SK-N-SH treated with all-trans-retinoic acid at 6 μM for 48 hours (cell line): Measurements from ENCODE around the gene JMJD1C.
"Not testable (repeated sequence)": the region's sequence is repeated elsewhere in the genome, so short reads cannot be mapped to it uniquely, and the experiment has no call there.

Experiments
- ATAC-seq: fragments of 200-7000 bp; cut with Tn5 transposase; 3 replicates; pipeline ENCODE4 v1.9.1; 2020; ENCODE audit warnings: mild to moderate bottlenecking, moderate library complexity
- ARNTL ChIP-seq: fragments of 450-650 bp; formaldehyde crosslinking; IDR thresholded peaks from 2 replicates; pipeline ENCODE4 v1.5.0; 2020; ENCODE audit warnings: low read depth, mild to moderate bottlenecking, moderate library complexity, borderline replicate concordance
- BACH2 ChIP-seq: fragments of 250-450 bp; sonication (Bioruptor Pico); IDR thresholded peaks from 2 replicates; pipeline ENCODE4 v1.9.0; 2021; ENCODE audit warnings: mild to moderate bottlenecking, borderline replicate concordance
- CSDC2 ChIP-seq: fragments of 250-450 bp; sonication (Bioruptor Pico); IDR thresholded peaks from 2 replicates; pipeline ENCODE4 v1.5.0; 2020; ENCODE audit warnings: mild to moderate bottlenecking, moderate library complexity
- ESRRG ChIP-seq: fragments of 250-450 bp; sonication (Bioruptor Pico); IDR thresholded peaks from 2 replicates; pipeline ENCODE4 v1.6.1; 2021; ENCODE audit warnings: mild to moderate bottlenecking
- GLIS3 ChIP-seq: fragments of 250-450 bp; sonication (Bioruptor Pico); IDR thresholded peaks from 2 replicates; pipeline ENCODE4 v1.5.0; 2020; ENCODE audit warnings: mild to moderate bottlenecking, moderate library complexity
- ISL1 ChIP-seq: fragments of 250-450 bp; sonication (Bioruptor Pico); IDR thresholded peaks from 2 replicates; pipeline ENCODE4 v2.1.2; 2022; ENCODE audit warnings: mild to moderate bottlenecking, moderate library complexity
- OSR1 ChIP-seq: fragments of 250-450 bp; sonication (Bioruptor Pico); IDR thresholded peaks from 2 replicates; pipeline ENCODE4 v1.8.0; 2022; ENCODE audit warnings: moderate library complexity, mild to moderate bottlenecking, inconsistent platforms
- TCF4 ChIP-seq: fragments of 250-450 bp; sonication (Bioruptor Pico); IDR thresholded peaks from 2 replicates; pipeline ENCODE4 v1.8.0; 2021; ENCODE audit warnings: mild to moderate bottlenecking, moderate library complexity, borderline replicate concordance
- TOX ChIP-seq: fragments of 250-450 bp; sonication (Bioruptor Pico); IDR thresholded peaks from 2 replicates; pipeline ENCODE4 v1.8.0; 2021; ENCODE audit warnings: mild to moderate bottlenecking, moderate library complexity, borderline replicate concordance
- ZC3H10 ChIP-seq: fragments of 250-450 bp; sonication (Bioruptor Pico); IDR thresholded peaks from 2 replicates; pipeline ENCODE4 v1.5.1; 2021; ENCODE audit warnings: mild to moderate bottlenecking, moderate library complexity
- ZFP3 ChIP-seq: fragments of 250-450 bp; sonication (Bioruptor Pico); IDR thresholded peaks from 2 replicates; pipeline ENCODE4 v1.5.0; 2020; ENCODE audit warnings: mild to moderate bottlenecking, moderate library complexity
- ZFP30 ChIP-seq: fragments of 450-650 bp; formaldehyde crosslinking; IDR thresholded peaks from 2 replicates; pipeline ENCODE4 v1.5.0; 2022; ENCODE audit warnings: mild to moderate bottlenecking, moderate library complexity
- ZNF565 ChIP-seq: fragments of 450-650 bp; formaldehyde crosslinking; conservative IDR thresholded peaks from 2 replicates; pipeline ENCODE4 v1.5.0; 2020; ENCODE audit warnings: low read depth, mild to moderate bottlenecking, moderate library complexity
- TF ChIP-seq, protein P1 (sequence below): fragments of 250-450 bp; sonication (Bioruptor Pico); IDR thresholded peaks from 2 replicates; pipeline ENCODE4 v1.5.0; 2020; ENCODE audit warnings: mild to moderate bottlenecking, moderate library complexity
- TF ChIP-seq, protein P2 (sequence below): fragments of 250-450 bp; sonication (Bioruptor Pico); IDR thresholded peaks from 2 replicates; pipeline ENCODE4 v1.8.0; 2021; ENCODE audit warnings: low read depth, mild to moderate bottlenecking, moderate library complexity, borderline replicate concordance
- TF ChIP-seq, protein P3 (sequence below): fragments of 250-450 bp; sonication (Bioruptor Pico); IDR thresholded peaks from 2 replicates; pipeline ENCODE4 v1.5.1; 2020; ENCODE audit warnings: low read depth, mild to moderate bottlenecking, moderate library complexity

JMJD1C gene

GRCh38 chr10:63240807-63241206 is 225.0 kb downstream of the JMJD1C start:
- TF ChIP-seq TOX (CRISPR knock-in tag): no peak
- TF ChIP-seq OSR1 (CRISPR knock-in tag): no peak
- TF ChIP-seq BACH2 (CRISPR knock-in tag): no peak
- no peak for TF ChIP-seq ESRRG (CRISPR knock-in tag)
- TF ChIP-seq ZC3H10 (CRISPR knock-in tag): no peak
- no peak for TF ChIP-seq CSDC2
- TF ChIP-seq GLIS3 (CRISPR knock-in tag): no peak
- no peak for TF ChIP-seq ARNTL (CRISPR knock-in tag)
- TF ChIP-seq ZFP3 (CRISPR knock-in tag): no peak
- ATAC-seq: no peak

- ATAC-seq: no peak
Measured at GRCh38 chr10:63238501-63238900, 227.3 kb downstream of the JMJD1C start.

DNA sequence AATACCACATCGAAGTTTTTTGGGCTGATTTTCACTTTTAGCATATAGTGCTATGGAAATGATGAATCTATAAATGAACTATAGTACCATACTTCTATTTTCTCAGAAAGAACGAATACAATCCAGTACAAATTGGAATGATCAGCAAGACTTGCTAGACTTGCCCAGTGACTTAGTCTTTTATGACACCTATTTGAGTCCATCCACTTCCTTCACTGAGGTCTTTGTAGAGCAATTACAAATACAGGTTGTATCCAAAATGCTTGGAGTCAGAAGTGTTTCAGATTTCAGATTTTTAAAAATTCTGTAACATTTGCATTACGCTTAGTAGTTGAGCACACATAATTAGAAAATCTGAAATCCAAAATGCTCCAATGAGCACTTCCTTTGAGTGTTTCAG is 228.4 kb downstream of the JMJD1C start:
- no peak for ATAC-seq
- TF ChIP-seq, protein P1, sequence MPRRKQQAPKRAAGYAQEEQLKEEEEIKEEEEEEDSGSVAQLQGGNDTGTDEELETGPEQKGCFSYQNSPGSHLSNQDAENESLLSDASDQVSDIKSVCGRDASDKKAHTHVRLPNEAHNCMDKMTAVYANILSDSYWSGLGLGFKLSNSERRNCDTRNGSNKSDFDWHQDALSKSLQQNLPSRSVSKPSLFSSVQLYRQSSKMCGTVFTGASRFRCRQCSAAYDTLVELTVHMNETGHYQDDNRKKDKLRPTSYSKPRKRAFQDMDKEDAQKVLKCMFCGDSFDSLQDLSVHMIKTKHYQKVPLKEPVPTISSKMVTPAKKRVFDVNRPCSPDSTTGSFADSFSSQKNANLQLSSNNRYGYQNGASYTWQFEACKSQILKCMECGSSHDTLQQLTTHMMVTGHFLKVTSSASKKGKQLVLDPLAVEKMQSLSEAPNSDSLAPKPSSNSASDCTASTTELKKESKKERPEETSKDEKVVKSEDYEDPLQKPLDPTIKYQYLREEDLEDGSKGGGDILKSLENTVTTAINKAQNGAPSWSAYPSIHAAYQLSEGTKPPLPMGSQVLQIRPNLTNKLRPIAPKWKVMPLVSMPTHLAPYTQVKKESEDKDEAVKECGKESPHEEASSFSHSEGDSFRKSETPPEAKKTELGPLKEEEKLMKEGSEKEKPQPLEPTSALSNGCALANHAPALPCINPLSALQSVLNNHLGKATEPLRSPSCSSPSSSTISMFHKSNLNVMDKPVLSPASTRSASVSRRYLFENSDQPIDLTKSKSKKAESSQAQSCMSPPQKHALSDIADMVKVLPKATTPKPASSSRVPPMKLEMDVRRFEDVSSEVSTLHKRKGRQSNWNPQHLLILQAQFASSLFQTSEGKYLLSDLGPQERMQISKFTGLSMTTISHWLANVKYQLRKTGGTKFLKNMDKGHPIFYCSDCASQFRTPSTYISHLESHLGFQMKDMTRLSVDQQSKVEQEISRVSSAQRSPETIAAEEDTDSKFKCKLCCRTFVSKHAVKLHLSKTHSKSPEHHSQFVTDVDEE (CRISPR knock-in tag): no peak
- TF ChIP-seq, protein P2, sequence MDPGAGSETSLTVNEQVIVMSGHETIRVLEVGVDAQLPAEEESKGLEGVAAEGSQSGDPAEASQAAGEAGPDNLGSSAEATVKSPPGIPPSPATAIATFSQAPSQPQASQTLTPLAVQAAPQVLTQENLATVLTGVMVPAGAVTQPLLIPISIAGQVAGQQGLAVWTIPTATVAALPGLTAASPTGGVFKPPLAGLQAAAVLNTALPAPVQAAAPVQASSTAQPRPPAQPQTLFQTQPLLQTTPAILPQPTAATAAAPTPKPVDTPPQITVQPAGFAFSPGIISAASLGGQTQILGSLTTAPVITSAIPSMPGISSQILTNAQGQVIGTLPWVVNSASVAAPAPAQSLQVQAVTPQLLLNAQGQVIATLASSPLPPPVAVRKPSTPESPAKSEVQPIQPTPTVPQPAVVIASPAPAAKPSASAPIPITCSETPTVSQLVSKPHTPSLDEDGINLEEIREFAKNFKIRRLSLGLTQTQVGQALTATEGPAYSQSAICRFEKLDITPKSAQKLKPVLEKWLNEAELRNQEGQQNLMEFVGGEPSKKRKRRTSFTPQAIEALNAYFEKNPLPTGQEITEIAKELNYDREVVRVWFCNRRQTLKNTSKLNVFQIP (CRISPR knock-in tag): no peak
- TF ChIP-seq ISL1 (CRISPR knock-in tag): no peak
- no peak for TF ChIP-seq TCF4
- no peak for TF ChIP-seq BACH2 (CRISPR knock-in tag)
- no peak for TF ChIP-seq TOX (CRISPR knock-in tag)
- TF ChIP-seq OSR1 (CRISPR knock-in tag): no peak
- TF ChIP-seq ZNF565 (CRISPR knock-in tag): no peak
- no peak for TF ChIP-seq ARNTL (CRISPR knock-in tag)

More at GRCh38 chr10:63238501-63238900, 227.3 kb downstream of the JMJD1C start:
- TF ChIP-seq, protein P3, sequence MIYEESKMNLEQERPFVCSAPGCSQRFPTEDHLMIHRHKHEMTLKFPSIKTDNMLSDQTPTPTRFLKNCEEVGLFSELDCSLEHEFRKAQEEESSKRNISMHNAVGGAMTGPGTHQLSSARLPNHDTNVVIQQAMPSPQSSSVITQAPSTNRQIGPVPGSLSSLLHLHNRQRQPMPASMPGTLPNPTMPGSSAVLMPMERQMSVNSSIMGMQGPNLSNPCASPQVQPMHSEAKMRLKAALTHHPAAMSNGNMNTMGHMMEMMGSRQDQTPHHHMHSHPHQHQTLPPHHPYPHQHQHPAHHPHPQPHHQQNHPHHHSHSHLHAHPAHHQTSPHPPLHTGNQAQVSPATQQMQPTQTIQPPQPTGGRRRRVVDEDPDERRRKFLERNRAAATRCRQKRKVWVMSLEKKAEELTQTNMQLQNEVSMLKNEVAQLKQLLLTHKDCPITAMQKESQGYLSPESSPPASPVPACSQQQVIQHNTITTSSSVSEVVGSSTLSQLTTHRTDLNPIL (CRISPR knock-in tag): no peak
- TF ChIP-seq ZFP30 (CRISPR knock-in tag): no peak
- TF ChIP-seq, protein P2 (CRISPR knock-in tag): no peak

GRCh38 chr10:63236113-63236935 is 229.5 kb downstream of the JMJD1C start:
- ATAC-seq: peak; percentile 96
- TF ChIP-seq GLIS3 (CRISPR knock-in tag) (no peak), ZC3H10 (CRISPR knock-in tag) (0 out of 2 replicates have a peak, but pooled peaks have one; percentile 2), TOX (CRISPR knock-in tag) (0 out of 2 replicates have a peak, but pooled peaks have one; percentile 37)

GRCh38 chr10:63235136-63235535 is 230.6 kb downstream of the JMJD1C start:
- ATAC-seq: not testable (repeated sequence)
